Measurements from ENCODE around the gene TAOK1. TPM values are rescaled to one million over a fixed set of nuclear protein-coding genes. Genes with fewer than 3 reads are reported as not detected.

TAOK1 gene
- total RNA-seq, 4 donors from 2014 or later = 54.7 to 71.8 (median 64.9) TPM

DNA sequence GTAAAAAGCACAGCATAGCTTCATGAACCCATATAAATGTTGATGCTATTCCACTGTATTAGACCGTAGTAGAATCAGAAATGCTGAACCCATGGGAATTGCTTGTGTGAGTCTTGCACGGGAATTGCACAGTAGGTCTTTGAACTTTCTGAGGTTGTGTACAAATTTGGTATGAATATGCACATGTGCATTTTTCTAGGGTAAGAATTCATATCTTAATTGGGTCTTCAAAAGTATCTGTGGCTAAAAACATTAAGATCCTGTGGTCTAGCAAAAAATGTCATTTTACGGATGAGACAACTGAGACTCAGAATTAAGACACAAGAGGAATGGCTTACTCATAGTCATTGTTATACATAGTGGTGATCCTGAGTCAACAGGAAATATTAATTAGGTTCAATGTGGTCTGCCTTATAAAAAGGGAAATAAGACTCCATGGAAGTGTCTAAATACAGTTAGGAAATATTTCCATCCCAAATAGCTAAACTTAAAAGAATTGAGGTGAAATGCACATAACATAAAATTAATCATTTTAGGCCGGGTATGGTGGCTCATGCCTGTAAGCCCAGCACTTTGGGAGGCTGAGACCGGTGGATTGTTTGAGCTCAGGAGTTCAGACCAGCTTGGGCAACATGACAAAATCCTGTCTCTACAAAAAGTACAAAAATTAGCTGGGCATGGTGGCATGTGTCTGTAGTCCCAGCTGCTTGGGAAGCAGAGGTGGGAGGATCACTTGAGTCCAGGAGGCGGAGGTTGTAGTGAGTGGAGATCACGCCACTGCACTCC, 22.8 kb downstream of the TAOK1 start:
- no peak overlapping the region for H3K4me3 ChIP-seq (ENCODE audit: low read depth, poor library complexity, severe bottlenecking)
- WGBS, 2 donors = 67 to 69% methylated on average over 7 of the region's 7 CpGs
- intact Hi-C loops (cut with DNase I; ENCODE audit: low total_unique reads) = no loop called here
- DNase-seq (ENCODE audit: low spot score in 2 of 2) = no peak
- no peak for TF ChIP-seq POLR2A (IDR thresholded peaks at IDR 0.05)
- TF ChIP-seq, protein P1, sequence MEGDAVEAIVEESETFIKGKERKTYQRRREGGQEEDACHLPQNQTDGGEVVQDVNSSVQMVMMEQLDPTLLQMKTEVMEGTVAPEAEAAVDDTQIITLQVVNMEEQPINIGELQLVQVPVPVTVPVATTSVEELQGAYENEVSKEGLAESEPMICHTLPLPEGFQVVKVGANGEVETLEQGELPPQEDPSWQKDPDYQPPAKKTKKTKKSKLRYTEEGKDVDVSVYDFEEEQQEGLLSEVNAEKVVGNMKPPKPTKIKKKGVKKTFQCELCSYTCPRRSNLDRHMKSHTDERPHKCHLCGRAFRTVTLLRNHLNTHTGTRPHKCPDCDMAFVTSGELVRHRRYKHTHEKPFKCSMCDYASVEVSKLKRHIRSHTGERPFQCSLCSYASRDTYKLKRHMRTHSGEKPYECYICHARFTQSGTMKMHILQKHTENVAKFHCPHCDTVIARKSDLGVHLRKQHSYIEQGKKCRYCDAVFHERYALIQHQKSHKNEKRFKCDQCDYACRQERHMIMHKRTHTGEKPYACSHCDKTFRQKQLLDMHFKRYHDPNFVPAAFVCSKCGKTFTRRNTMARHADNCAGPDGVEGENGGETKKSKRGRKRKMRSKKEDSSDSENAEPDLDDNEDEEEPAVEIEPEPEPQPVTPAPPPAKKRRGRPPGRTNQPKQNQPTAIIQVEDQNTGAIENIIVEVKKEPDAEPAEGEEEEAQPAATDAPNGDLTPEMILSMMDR (IDR thresholded peaks at IDR 0.05) = no peak

DNA sequence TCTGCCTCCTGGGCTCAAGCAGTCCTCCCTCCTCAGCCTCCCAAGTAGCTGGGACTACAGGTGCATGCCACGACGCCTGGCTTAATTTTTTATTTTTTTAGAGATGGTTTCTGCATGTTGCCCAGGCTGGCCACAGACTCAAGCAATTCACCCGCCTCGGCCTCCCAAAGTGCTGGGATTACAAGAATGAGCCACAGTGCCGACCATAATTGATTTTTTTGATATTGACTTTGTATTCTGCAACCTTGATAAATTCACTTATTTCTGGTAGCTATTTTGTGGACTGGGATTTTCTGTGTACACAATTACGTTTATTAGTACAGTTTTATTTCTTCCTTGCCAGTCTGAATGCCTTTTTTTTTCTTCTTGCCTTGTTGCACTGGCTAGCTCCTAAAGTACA, 30.0 kb downstream of the TAOK1 start:
- WGBS, 2 donors = 78 to 81% methylated on average over 6 of the region's 6 CpGs
- intact Hi-C loops (cut with DNase I; ENCODE audit: low total_unique reads) = no loop called here
- DNase-seq (ENCODE audit: low spot score in 2 of 2) = no peak
- no peak overlapping the region for H3K4me3 ChIP-seq (ENCODE audit: low read depth, poor library complexity, severe bottlenecking)
- TF ChIP-seq, protein P1 (IDR thresholded peaks at IDR 0.05) = no peak
- TF ChIP-seq POLR2A (IDR thresholded peaks at IDR 0.05) = no peak

DNA sequence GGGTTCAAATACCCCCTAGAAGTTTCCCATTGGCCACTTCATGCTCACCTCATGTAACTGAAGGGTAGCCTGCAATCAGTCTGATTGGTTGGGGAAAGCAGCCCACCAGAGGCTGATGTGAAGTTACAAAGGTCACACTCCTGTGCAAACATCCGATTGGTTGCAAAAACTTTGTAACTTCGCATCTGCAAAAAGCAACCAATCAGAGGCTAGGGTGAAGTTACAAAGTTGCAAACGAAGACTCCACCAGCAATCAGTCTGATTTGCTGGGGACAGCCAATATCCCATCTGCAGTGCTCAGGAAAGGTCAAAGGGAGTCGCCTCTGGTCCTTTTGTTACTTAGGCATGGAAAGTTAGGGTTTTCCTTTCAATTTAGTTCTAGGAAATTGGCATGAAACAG, 40.1 kb downstream of the TAOK1 start:
- DNase-seq (ENCODE audit: low spot score in 2 of 2) = no peak
- H3K4me3 ChIP-seq (ENCODE audit: low read depth, poor library complexity, severe bottlenecking) = no peak overlapping the region
- TF ChIP-seq, protein P1 (IDR thresholded peaks at IDR 0.05) = no peak
- TF ChIP-seq POLR2A (IDR thresholded peaks at IDR 0.05) = no peak
- 88 to 91% methylated on average over 4 of the region's 4 CpGs for WGBS, 2 donors
- intact Hi-C loops (cut with DNase I; ENCODE audit: low total_unique reads) = no loop called here

DNA sequence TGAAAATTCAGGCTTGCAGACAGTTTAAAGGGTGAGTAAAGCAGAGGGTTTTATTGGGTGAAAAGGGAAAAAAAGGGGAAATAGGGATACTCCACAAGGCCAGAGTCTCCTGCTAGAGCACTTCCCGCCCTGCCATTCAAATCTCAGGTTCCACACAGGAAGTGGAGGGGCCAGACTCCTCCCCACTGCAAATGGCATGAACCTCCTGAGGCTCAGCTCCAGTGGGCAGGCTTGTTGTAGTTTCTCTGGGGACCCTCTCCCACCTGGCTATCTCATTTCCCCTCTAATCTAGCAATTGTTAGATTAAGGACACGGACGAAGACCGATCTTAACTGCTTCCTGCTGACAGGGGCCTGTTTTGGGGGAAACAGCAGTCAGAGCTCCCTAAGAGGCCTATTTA, 43.4 kb downstream of the TAOK1 start:
- no peak for DNase-seq (ENCODE audit: low spot score in 2 of 2)
- no peak overlapping the region for H3K4me3 ChIP-seq (ENCODE audit: low read depth, poor library complexity, severe bottlenecking)
- WGBS, 2 donors = 63 to 64% methylated on average over 4 of the region's 4 CpGs
- intact Hi-C loops (cut with DNase I; ENCODE audit: low total_unique reads) = no loop called here
- TF ChIP-seq, protein P1 (IDR thresholded peaks at IDR 0.05) = no peak
- no peak for TF ChIP-seq POLR2A (IDR thresholded peaks at IDR 0.05)

DNA sequence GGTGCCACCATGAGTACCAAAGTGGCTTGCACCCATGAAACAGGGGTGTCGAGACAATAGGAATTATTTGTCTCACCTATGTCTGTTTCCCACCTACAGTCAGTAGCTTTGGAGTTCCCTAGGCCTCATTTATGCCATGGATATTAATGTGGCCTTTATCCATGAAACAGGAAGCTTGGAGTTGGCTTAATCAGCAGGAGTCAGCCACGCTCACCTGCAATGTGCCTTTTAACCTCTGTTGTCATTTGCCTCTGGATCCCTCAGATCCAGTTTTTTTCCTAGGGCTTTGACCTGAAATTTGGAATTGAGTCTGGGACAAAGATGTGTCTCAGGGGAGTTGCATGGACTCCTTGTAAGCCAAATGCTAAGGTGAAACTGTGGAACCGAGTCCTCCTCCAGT, 44.4 kb downstream of the TAOK1 start:
- intact Hi-C loops (cut with DNase I; ENCODE audit: low total_unique reads) = no loop called here
- 88 to 93% methylated on average over 3 of the region's 3 CpGs for WGBS, 2 donors
- no peak overlapping the region for H3K4me3 ChIP-seq (ENCODE audit: low read depth, poor library complexity, severe bottlenecking)
- no peak for DNase-seq (ENCODE audit: low spot score in 2 of 2)
- no peak for TF ChIP-seq POLR2A (IDR thresholded peaks at IDR 0.05)
- TF ChIP-seq, protein P1 (IDR thresholded peaks at IDR 0.05) = no peak

DNA sequence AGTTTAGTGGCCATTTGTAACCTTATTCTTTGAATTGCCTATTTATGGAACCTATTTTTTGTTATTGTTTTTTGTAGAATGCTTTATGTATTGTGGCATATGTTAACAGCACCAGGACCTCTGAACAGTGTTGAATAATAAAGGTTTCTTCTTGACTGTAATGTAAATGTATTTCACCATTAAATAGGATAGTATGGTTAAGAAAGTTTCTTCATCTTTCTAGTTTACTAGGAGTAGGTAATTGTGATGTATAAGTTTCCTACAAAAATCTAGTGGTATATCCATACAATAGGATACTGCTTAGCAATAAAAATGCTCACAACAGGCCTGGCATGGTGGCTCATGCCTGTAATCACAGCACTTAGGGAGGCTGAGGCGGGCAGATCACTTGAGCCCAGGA, 52.3 kb downstream of the TAOK1 start:
- no peak overlapping the region for H3K4me3 ChIP-seq (ENCODE audit: low read depth, poor library complexity, severe bottlenecking)
- 95 to 100% methylated on average over 1 of the region's 1 CpG for WGBS, 2 donors
- no peak for DNase-seq (ENCODE audit: low spot score in 2 of 2)
- intact Hi-C loops (cut with DNase I; ENCODE audit: low total_unique reads) = no loop called here
- TF ChIP-seq, protein P1 (IDR thresholded peaks at IDR 0.05) = no peak
- no peak for TF ChIP-seq POLR2A (IDR thresholded peaks at IDR 0.05)
